GM21447 (cell line): ENCODE measurements around the gene NAT8L.
A peak's percentile ranks its signal among the peaks of the same experiment; 100 is the strongest.
"Not testable (repeated sequence)": the region's sequence is repeated elsewhere in the genome, so short reads cannot be mapped to it uniquely, and the experiment has no call there.

Experiments used
- ATAC-seq: cut with Tn5 transposase; IDR thresholded peaks from one replicate; pipeline ENCODE4 v1.9.1; 2021; ENCODE audit not compliant: unreplicated experiment

The NAT8L gene, protein sequence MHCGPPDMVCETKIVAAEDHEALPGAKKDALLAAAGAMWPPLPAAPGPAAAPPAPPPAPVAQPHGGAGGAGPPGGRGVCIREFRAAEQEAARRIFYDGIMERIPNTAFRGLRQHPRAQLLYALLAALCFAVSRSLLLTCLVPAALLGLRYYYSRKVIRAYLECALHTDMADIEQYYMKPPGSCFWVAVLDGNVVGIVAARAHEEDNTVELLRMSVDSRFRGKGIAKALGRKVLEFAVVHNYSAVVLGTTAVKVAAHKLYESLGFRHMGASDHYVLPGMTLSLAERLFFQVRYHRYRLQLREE

GRCh38 chr4:2059046-2059725, at the start of gene NAT8L:
TSS of gene NAT8L (plus strand) at chr4:2059327. CDS start at chr4:2059512, 185 bp downstream.
- ATAC-seq: no peak

DNA sequence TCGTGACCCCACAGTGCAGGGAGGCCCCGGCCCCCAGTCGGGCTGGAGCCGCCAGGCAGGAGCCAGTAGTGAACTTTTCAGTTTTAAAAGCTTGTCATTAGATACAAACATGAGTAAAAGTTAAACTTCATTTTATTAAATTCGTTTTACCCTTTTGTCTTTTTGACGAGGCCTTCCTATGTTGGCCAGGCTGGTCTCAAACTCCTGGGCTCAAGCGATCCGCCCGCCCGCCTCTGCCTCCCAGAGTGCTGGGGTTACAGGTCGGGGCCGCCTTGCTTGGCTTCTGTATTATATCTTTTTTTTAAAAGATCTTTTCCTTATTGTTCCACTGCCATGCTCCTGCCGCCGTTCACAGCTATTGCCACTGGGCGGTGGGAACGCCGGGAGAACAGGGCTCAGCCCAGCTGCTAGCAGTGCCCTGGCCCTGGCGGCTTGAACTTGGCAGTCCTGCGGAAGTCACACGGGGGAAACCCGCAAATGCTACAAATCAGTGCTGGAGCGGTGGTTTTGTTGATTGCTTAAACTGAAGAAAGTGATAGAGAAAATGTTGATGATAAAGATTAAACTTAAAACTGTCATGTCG, 49.4 kb upstream of the NAT8L start:
- ATAC-seq: peak; percentile 19

DNA sequence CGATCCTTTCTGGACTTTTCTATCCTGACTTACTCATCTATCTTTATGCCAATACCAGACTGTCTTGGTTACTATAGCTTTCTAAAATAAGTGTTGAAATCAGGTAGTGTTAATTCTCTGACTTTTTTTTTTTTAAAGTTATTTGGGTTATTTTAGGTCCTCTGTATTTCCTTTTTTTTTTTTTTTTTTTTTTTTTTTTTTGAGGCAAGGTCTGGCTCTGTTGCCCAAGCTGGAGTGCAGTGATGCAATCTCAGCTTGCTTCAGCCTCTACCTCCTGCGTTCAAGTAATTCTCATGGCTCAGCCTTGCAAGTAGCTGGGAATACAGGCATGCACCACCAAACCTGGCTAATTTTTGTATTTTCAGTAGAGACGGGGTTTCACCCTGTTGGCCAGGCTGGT, 47.5 kb upstream of the NAT8L start:
- ATAC-seq: no peak

- ATAC-seq: no peak
These were observed 44.1 kb upstream of the NAT8L start for GRCh38 chr4:2015008-2015407.

GRCh38 chr4:2021358-2022018, 37.6 kb upstream of the NAT8L start:
- not testable (repeated sequence) for ATAC-seq

DNA sequence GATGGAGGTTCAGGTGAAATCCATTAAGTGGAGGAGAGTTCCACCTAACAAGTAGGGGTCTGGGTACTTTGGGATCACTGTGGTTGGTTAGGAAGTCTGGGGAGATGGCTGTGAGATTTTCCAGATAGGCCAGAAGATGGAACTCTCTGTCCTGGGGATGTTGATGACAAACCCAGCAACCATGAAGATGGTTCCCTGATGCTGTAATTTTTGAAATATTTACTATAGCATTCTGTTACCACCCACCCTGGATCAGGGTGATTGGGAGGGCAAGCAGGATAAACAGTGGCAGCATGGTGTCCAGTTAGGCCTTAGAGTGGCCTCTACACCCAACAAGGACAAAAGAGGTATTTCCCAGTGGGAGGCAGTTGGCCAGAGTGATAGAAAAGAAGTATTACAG, 34.4 kb upstream of the NAT8L start:
- ATAC-seq: no peak

DNA sequence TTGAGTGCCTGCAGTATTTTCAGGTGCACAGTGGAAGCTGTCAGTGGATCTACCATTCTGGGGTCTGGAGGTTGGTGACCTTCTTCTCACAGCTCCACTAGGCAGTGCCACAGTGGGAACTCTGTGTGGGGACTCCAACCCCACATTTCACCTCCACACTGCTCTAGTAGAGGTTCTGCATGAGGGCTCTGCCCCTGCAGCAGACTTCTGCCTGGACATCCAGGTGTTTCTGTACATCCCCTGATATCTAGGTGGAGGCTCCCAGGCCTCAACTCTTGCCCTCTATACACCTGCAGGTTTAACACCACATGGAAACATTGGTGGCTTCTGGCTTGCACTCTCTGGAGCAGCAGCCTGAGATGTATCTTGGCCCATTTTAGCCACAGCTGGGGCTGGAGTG, 33.3 kb upstream of the NAT8L start:
- ATAC-seq: no peak

DNA sequence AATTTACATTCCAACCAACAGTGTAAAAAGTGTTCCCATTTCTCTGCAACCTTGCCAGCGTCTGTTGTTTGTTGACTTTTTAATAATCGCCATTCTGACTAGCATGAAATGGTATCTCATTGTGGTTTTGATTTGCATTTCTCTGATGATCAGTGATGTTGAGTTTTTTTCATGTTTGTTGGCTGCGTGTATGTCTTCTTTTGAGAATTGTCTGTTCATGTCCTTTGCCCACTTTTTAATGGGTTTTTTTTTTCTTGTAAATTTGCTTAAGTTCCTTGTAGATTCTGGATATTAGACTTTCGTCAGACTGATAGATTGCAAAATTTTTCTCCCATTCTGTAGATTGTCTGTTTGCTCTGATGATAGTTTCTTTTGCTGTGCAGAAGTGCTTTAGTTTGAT, 32.0 kb upstream of the NAT8L start:
- ATAC-seq: not testable (repeated sequence)

DNA sequence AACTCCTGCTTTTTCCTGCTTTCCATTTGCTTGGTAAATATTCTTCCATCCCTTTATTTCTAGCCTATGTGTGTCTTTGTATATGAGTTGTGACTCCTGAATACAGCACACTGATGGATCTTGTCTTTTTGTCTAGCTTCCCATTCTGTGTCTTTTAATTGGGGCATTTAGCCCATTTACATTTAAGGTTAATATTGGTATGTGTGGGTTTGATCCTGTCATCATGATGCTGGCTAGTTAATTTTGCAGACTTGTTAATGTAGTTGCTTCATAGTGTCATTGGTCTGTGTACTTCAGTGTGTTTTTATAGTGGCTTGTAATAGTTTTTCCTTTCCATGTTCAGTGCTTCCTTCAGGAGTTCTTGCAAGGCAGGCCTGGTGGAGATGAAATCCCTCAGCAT, 28.0 kb upstream of the NAT8L start:
- not testable (repeated sequence) for ATAC-seq

DNA sequence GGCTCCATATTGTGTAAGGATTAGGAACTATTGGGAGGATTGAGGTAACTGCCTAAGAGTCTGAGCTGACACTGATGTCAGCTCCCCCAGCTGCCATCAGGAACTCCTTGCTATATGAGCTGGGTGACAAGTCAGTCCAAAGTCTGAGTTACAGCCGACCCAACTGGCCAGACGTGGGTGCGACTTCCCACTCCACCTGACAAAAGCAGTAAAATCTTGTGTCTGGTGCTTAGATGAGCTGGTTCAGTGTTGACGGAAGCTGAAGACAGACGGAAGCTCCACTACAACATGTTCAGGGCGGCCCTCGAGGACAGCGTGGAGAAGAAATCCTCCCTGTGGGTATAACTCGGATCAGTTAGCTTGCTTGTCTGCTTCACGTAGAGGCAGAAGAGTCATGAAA, 22.8 kb upstream of the NAT8L start:
- ATAC-seq: no peak

DNA sequence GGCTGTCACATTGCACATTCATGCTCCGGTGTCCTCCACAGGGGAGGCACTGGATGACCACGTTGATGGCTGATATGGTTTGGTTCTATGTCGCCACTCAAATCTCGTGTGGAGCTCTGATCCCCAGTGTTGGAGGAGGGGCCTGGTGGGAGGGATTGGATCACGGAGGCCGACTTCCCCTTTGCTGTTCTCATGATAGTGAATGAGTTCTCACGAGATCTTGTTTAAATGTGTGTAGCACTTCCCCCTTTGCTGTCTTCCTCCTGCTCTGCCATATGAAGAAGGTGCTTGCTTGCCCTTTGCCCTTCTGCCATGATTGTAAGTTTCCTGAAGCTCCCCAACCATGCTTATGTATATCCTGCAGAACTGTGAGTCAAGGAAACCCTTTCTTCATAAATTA, 22.3 kb upstream of the NAT8L start:
- no peak for ATAC-seq

- no peak for ATAC-seq
These were observed 18.5 kb upstream of the NAT8L start for GRCh38 chr4:2040391-2041238.

- ATAC-seq: peak; percentile 61
These were observed 17.6 kb upstream of the NAT8L start for GRCh38 chr4:2041239-2042130.

- ATAC-seq: peak; percentile 32
These were observed 16.8 kb upstream of the NAT8L start for GRCh38 chr4:2042204-2042946.

- no peak for ATAC-seq
These were observed 16.2 kb upstream of the NAT8L start for GRCh38 chr4:2042947-2043395.

DNA sequence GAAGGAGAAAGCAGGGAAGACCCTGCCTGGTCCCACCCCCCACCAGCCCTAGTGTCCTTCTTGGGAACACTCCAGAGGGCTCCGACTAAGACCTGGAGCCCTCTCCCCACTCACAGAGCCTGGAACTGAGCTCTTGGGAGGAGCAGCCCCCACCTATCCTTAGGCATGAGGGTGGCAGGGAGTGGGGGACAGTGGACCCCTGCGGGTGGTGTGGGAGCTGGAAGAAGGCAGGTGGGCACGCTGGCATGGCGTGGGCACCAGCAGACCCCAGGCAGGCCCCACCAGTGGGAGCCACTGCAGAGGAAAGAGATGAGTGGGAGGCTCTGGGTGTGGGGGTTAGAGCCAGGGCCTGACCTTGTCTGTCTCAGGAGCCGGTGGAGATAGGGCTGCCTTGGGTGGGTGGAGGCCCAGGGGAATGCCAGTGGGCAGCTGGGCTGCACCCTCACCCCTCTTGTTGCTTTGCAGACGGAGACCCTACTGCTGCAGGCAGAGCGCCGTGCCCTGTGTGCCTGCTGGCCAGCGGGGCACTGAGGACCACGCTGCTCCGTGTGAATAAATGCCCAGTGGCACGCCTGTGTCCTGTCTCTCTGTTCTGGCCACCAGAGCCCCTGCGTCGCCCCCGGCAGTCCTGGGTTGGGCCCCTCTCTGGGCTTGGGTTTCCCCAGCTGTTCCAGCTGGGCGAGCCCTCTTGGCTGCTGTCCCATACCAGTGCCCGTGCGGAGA, 15.6 kb upstream of the NAT8L start:
- ATAC-seq: no peak

DNA sequence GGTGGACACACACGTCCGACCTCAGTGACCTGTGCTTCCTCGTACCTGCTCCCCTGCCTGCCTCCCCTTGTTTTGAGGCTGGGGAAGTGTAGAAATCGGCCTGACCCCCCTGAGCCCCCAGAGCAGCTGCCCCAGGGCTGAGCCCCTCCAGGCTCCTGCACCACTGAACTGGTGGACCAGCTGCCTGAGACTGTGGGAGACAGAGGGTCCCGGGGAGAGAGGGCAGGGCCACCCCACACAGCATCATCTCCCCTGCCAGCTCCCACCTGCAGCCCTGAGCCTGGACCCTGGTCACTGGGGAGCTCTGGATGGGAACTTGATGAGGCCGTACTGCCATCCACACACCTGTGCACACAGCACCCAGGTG, 15.0 kb upstream of the NAT8L start:
- no peak for ATAC-seq
